ENCODE results near the gene RUNX1.
A peak's percentile ranks its signal among the peaks of the same experiment; 100 is the strongest.

The RUNX1 gene

DNA sequence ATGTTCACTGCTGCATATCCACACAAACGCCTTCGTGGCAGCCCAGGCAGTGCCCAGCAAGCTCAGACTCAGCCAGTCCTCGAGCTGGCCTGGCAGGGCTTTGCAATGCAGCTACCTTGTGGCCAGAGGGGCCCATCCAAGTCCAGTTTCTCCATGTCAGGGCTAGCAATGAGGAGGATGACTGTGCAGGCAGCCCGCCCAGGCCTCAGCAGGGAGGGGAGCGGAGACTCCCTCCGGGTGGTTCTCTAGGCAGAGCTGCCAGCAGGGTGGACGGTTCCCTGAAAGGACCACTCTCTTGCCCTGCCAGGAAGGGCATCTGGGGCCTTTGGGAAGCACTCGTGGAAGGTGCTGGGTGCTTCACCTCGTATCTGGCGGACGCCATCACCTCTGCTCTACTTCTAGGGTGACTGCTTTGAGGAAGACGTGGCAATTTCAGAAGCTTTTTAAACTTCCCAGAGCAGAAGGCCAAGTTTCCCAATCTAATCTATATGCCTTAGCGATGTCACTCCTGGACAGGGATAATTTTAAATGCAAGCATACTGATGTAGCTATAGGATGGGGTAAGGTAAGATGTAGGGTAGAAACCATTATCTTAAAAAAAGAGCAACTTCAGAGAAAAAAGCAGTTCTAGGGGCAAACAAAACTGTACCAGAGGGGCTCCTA is 56.2 kb downstream of the RUNX1 start:
- in situ Hi-C loops (cut with MboI; ENCODE audit: low pct_unique_long_range_greater_than_20kb, low sequenced_read_pairs, unreplicated experiment): no loop called here
- no peak for DNase-seq (ENCODE audit: low spot score)
- TF ChIP-seq, protein P1, sequence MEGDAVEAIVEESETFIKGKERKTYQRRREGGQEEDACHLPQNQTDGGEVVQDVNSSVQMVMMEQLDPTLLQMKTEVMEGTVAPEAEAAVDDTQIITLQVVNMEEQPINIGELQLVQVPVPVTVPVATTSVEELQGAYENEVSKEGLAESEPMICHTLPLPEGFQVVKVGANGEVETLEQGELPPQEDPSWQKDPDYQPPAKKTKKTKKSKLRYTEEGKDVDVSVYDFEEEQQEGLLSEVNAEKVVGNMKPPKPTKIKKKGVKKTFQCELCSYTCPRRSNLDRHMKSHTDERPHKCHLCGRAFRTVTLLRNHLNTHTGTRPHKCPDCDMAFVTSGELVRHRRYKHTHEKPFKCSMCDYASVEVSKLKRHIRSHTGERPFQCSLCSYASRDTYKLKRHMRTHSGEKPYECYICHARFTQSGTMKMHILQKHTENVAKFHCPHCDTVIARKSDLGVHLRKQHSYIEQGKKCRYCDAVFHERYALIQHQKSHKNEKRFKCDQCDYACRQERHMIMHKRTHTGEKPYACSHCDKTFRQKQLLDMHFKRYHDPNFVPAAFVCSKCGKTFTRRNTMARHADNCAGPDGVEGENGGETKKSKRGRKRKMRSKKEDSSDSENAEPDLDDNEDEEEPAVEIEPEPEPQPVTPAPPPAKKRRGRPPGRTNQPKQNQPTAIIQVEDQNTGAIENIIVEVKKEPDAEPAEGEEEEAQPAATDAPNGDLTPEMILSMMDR (IDR thresholded peaks at IDR 0.05; ENCODE audit: extremely low read depth, insufficient read depth, missing control alignments): no peak

DNA sequence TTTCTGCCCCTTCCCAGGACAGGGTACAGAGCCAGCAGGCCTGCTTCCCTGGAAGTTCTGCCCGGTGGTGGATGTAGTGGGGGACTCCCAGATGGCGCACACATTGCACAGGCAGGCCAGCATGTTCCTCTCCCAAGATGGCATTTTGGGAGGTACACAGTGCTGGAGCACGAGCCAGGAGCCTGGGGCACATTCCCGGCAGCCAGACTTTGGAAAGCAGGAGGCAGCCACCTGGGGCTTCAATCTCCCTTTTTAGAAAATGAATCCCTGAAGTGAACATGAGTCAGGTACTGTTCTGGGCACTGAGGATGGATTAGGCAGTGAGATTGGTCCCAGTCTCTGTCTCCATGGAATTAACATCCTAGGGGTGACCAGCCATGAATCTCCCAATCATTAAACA is 56.9 kb downstream of the RUNX1 start:
- TF ChIP-seq, protein P1 (IDR thresholded peaks at IDR 0.05; ENCODE audit: extremely low read depth, insufficient read depth, missing control alignments): no peak
- in situ Hi-C loops (cut with MboI; ENCODE audit: low pct_unique_long_range_greater_than_20kb, low sequenced_read_pairs, unreplicated experiment): no loop called here
- DNase-seq (ENCODE audit: low spot score): no peak

DNA sequence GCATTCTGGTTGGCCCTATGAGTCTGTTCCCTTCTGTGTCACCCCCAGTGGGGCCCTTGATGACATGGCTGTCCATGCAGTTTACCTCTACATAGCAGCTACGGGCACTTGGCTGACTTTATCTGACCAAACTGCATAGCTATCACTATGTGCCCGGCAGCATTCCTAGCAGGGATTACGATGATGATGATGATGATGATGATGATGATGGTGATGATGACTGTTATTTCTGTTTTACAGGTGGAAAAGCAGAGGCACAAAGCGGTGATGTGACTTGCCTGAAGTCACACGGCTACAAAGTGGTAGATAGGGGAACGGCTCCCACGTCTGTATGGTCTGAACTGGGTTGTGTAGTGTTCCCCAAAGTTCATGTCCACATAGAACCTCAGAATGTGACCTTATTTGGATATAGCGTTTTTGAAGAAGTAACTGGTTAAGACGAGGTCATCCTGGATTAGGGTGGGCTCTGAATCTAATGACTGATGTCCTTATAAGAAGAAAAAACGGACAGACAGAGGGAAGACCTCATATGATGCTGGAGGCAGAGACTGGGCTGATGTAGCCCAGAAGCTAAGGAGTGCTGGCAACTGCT is 57.6 kb downstream of the RUNX1 start:
- TF ChIP-seq, protein P1 (IDR thresholded peaks at IDR 0.05; ENCODE audit: extremely low read depth, insufficient read depth, missing control alignments): no peak
- in situ Hi-C loops (cut with MboI; ENCODE audit: low pct_unique_long_range_greater_than_20kb, low sequenced_read_pairs, unreplicated experiment): no loop called here
- no peak for DNase-seq (ENCODE audit: low spot score)

DNA sequence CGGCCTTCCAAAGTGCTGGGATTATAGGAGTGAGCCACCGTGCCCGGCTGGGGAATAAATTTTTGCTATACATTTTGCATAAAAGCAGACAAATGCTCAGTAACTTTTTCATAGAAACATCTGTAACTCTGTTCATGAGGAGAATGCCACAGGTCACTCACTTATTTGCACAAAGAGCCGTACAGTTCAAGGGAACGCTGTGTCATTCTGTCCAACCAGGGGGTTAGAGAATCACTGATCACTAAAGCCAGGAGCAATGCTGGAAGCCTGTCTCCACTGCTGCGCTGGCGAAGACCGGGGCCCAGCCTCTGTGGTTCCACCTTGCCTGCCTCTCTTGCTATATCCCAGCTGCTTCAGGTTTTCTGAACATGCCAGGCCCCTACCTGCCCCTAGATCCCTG is 58.3 kb downstream of the RUNX1 start:
- no peak for DNase-seq (ENCODE audit: low spot score)
- TF ChIP-seq, protein P1 (IDR thresholded peaks at IDR 0.05; ENCODE audit: extremely low read depth, insufficient read depth, missing control alignments): no peak
- in situ Hi-C loops (cut with MboI; ENCODE audit: low pct_unique_long_range_greater_than_20kb, low sequenced_read_pairs, unreplicated experiment): no loop called here

DNA sequence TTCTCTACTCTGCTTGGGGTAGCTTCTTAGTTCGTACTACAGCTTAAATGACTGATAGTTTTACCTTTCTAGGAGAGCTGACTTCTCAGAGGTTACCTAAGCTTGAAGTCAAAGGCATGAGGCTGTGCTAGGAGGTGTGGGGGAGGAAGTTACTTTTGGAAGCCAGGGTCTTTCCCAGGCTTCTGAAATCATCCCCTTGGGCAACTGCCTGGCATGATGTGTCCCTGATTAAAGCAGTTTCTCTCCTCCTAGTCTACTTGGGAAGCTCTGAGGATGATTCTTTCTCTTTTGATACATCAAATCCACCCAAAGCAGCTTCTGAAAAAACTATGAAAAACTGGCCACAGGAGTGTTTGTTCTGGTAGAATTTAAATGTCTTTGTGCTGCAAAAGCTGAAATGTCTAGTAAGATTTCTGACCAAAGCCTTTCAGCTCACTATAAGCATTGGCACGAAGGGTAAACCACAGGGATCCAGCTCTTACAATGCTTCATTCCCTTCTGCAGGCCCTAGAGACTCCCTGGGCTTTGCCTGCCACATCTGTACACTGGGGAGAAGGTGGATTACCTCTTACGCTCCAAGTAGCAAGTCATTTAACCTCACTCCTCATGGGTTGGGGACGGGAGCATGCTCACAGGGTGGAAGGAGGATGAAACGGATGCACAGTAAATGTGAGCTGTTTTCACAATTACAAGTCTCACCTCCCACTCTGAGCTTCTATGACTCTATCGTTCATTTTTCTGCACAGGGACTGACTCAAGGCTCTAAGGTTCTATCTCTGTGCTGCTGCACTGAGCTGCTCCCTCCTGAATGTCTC is 59.6 kb downstream of the RUNX1 start:
- in situ Hi-C loops (cut with MboI; ENCODE audit: low pct_unique_long_range_greater_than_20kb, low sequenced_read_pairs, unreplicated experiment): no loop called here
- TF ChIP-seq, protein P1 (IDR thresholded peaks at IDR 0.05; ENCODE audit: extremely low read depth, insufficient read depth, missing control alignments): no peak
- DNase-seq (ENCODE audit: low spot score): peak; percentile 39

DNA sequence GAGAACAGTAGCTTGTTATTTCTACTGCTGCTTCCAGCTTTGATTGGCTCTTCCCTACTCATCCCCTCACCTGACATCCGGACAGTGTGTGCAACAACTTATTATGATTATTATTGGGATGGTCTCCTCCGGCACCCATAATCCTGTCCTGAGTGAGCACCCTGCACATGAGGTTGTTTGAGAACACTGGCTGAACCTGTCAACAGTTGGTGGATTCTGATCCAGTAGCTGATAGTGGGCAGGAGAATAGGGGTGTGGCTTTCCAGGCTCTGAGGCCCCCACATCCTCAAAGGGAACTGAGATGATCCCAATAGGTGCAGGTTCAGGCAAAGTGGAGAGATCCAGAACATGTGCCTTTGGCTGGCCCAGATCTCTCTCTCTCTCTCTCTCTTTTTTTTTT is 60.5 kb downstream of the RUNX1 start:
- TF ChIP-seq, protein P1 (IDR thresholded peaks at IDR 0.05; ENCODE audit: extremely low read depth, insufficient read depth, missing control alignments): no peak
- no peak for DNase-seq (ENCODE audit: low spot score)
- in situ Hi-C loops (cut with MboI; ENCODE audit: low pct_unique_long_range_greater_than_20kb, low sequenced_read_pairs, unreplicated experiment): no loop called here
